CD8-positive, alpha-beta memory T cell (primary cell): ENCODE results near the gene APP. TPM values are rescaled to one million over a fixed set of nuclear protein-coding genes. Genes with fewer than 3 reads are reported as not detected.

Experiments used
- CTCF ChIA-PET: fragments of 350-600 bp; sonication (Branson Sonifier 250); formaldehyde crosslinking; loops from one replicate; lab custom pipeline; 2021; ENCODE audit warnings: antibody characterized with exemption; lab: Charles Lee
- POLR2A ChIA-PET: fragments of 350-600 bp; sonication (Branson Sonifier 250); formaldehyde crosslinking; loops from one replicate; lab custom pipeline; 2021; ENCODE audit warnings: antibody characterized with exemption; lab: Charles Lee
- DNase-seq, 5 donors: peaks; one replicate each; pipeline versions ENCODE4 v3.0.0 to v3.0.0-alpha.2; 2020 to 2022; ENCODE audit warnings: mixed read lengths in 1 of 5
- H3K27ac ChIP-seq: one replicate; pipeline ENCODE4 v1.7.0; 2013; ENCODE audit warnings: low read depth, mild to moderate bottlenecking, low read length, moderate library complexity
- H3K27me3 ChIP-seq: 2 replicates; pipeline ENCODE4 v1.7.0; 2013; ENCODE audit warnings: low read length, mild to moderate bottlenecking; ENCODE audit not compliant: insufficient read depth, poor library complexity, severe bottlenecking
- H3K36me3 ChIP-seq: 2 replicates; pipeline ENCODE4 v1.7.0; 2013; ENCODE audit warnings: mild to moderate bottlenecking, low read length, moderate library complexity; ENCODE audit not compliant: insufficient read depth
- H3K4me1 ChIP-seq: 2 replicates; pipeline ENCODE4 v1.7.0; 2013; ENCODE audit warnings: mild to moderate bottlenecking, low read length, moderate library complexity; ENCODE audit not compliant: insufficient read depth
- H3K4me3 ChIP-seq: 2 replicates; pipeline ENCODE4 v1.7.0; 2013; ENCODE audit warnings: mild to moderate bottlenecking, low read length
- H3K9me3 ChIP-seq: 2 replicates; pipeline ENCODE4 v1.7.0; 2013; ENCODE audit warnings: mild to moderate bottlenecking, low read length
- H3K27ac Mint-ChIP-seq, 8 donors: one replicate each; pipeline ENCODE4 v1.8.0; 2020 to 2021; ENCODE audit warnings: mixed read lengths in 8 of 8, mild to moderate bottlenecking in 6 of 8, inconsistent platforms in 3 of 8, moderate library complexity in 3 of 8
- H3K27me3 Mint-ChIP-seq, 2 donors: one replicate each; pipeline ENCODE4 v1.8.0; 2020 to 2021; ENCODE audit warnings: mixed read lengths in 2 of 2, mild to moderate bottlenecking in 1 of 2, moderate library complexity in 1 of 2
- H3K36me3 Mint-ChIP-seq, 3 donors: one replicate each; pipeline ENCODE4 v1.8.0; 2020 to 2021; ENCODE audit warnings: mixed read lengths in 3 of 3, inconsistent platforms in 1 of 3, mild to moderate bottlenecking in 1 of 3
- H3K4me1 Mint-ChIP-seq, 3 donors: one replicate each; pipeline ENCODE4 v1.8.0; 2020 to 2021; ENCODE audit warnings: mixed read lengths in 3 of 3, inconsistent platforms in 1 of 3, mild to moderate bottlenecking in 1 of 3
- H3K4me3 Mint-ChIP-seq, 7 donors: one replicate each; pipeline ENCODE4 v1.8.0; 2020 to 2021; ENCODE audit warnings: mixed read lengths in 7 of 7, mild to moderate bottlenecking in 6 of 7, moderate library complexity in 4 of 7, inconsistent platforms in 2 of 7
- H3K9me3 Mint-ChIP-seq, 5 donors: one replicate each; pipeline ENCODE4 v1.8.0; 2020 to 2022; ENCODE audit warnings: mixed read lengths in 5 of 5, mild to moderate bottlenecking in 3 of 5, moderate library complexity in 2 of 5, inconsistent platforms in 1 of 5
- polyA plus RNA-seq: library from polyadenylated mRNA; unstranded; fragments of 300-500 nt; fragmentation: Illumina TruSeq; gene quantifications from one replicate; pipeline ENCODE4 v1.2.3, GENCODE V29; 2021
- total RNA-seq, 2 experiments: library from RNA; stranded (reverse); gene quantifications; one replicate each; pipeline ENCODE4 v1.2.3, GENCODE V29; 2021

APP gene
- total RNA-seq, result 10 to 100 TPM; 15.2 to 15.3 TPM
- 5.3 TPM for polyA plus RNA-seq

GRCh38 chr21:26170471-26171257 lies at the start of gene APP:
TSS of gene APP (minus strand) at chr21:26170770. CDS start at chr21:26170620, 150 bp downstream.
- Histone ChIP-seq H3K36me3 (no peaks in the 10 kb centered on the region), H3K9me3 (no peaks in the 10 kb centered on the region), H3K27ac (no peak within 1 kb of the TSS), H3K27me3 (no peaks in the 10 kb centered on the region), H3K4me1 (peaks cover 10% of the 10 kb centered on the region), H3K4me3 (peak within 1 kb of the TSS; percentile 74)
- H3K27me3 Mint-ChIP-seq, result peaks cover 17 to 47% of the 10 kb centered on the region in 2 donors
- H3K4me3 Mint-ChIP-seq, result peak within 1 kb of the TSS; percentile 86 to 95 (median 92)
- H3K4me1 Mint-ChIP-seq, result peaks cover 12 to 23% (median 19%) of the 10 kb centered on the region in 3 donors
- H3K27ac Mint-ChIP-seq, result peak within 1 kb of the TSS in 4 of 8 donors; percentile 41 to 89 (median 58)
- POLR2A ChIA-PET, result interaction anchor here (0.7 kb wide), 1 partner anchor 84 kb away, joined by 5 read pairs; no protein-coding TSS in a partner anchor
- peak; percentile 64 to 89 (median 76) for DNase-seq
- no peaks in the 10 kb centered on the region for H3K9me3 Mint-ChIP-seq
- CTCF ChIA-PET, result interaction anchor here (0.8 to 2.7 kb wide), 2 partner anchors 11 to 20 kb away, joined by 4 to 10 read pairs; no protein-coding TSS in a partner anchor
- H3K36me3 Mint-ChIP-seq, result no peaks in the 10 kb centered on the region

GRCh38 chr21:26212220-26212619 lies 41.6 kb upstream of the APP start:
- no peaks in the 10 kb centered on the region for H3K4me1 Mint-ChIP-seq
- H3K36me3 Mint-ChIP-seq, result no peaks in the 10 kb centered on the region
- CTCF ChIA-PET, result no interaction called here
- no peak overlapping the region for H3K4me3 Mint-ChIP-seq
- no peak for DNase-seq
- Histone ChIP-seq H3K4me3 (no peak overlapping the region), H3K9me3 (no peaks in the 10 kb centered on the region), H3K27me3 (no peaks in the 10 kb centered on the region), H3K27ac (no peak overlapping the region), H3K4me1 (no peaks in the 10 kb centered on the region), H3K36me3 (no peaks in the 10 kb centered on the region)
- no peak overlapping the region for H3K27ac Mint-ChIP-seq
- POLR2A ChIA-PET, result no interaction called here
- H3K27me3 Mint-ChIP-seq, result peaks cover 0 to 4% of the 10 kb centered on the region in 2 donors
- H3K9me3 Mint-ChIP-seq, result peaks cover 0 to 6% (median 0%) of the 10 kb centered on the region in 5 donors

DNA sequence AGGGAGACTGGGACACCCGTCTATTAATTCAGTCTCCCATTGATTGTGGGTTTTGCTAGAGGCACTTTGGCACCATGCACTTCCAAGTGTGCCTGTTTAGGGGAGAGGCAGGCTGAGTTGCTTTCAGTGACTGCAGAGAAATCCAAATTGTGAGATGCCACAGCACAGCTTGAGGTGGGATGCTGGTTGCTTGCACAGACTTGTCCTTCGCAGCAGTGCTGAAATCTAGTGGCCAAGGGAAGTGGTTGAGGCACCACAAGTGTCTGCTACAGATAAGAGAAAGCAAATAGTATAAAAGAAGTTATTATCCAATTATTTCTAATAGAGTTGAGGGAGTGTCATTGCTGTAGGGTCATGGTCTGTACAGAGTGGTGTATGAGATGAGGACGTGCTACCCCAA lies 40.0 kb upstream of the APP start:
- no peak overlapping the region for H3K4me3 Mint-ChIP-seq
- no peaks in the 10 kb centered on the region for H3K9me3 ChIP-seq
- H3K27ac ChIP-seq, result no peak overlapping the region
- no peak overlapping the region for H3K4me3 ChIP-seq
- POLR2A ChIA-PET, result no interaction called here
- H3K4me1 ChIP-seq, result no peaks in the 10 kb centered on the region
- H3K36me3 Mint-ChIP-seq, result no peaks in the 10 kb centered on the region
- H3K27ac Mint-ChIP-seq, result no peak overlapping the region
- H3K27me3 Mint-ChIP-seq, result peaks cover 0 to 7% of the 10 kb centered on the region in 2 donors
- CTCF ChIA-PET, result no interaction called here
- no peaks in the 10 kb centered on the region for H3K36me3 ChIP-seq
- H3K9me3 Mint-ChIP-seq, result peaks cover 0 to 3% (median 0%) of the 10 kb centered on the region in 5 donors
- no peak for DNase-seq
- H3K27me3 ChIP-seq, result no peaks in the 10 kb centered on the region
- no peaks in the 10 kb centered on the region for H3K4me1 Mint-ChIP-seq

DNA sequence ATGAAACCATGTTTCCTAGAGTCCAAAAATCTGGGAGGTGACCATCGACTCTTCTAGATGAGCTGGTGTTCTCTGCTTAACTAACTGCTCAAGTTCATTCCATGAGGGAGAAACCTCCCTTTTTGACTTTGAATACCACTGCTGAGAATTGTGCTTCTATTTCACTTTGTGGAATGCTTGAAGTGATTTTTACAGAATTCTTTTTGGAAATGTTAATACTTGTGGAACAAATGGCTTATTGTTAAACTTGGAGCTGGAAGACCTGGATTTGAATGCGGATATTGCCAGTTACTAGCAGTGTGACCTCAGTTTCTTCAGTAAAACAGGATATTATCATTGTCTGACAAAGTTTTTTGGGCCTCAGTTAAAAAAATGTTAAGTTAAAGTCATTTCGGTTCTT lies 36.5 kb upstream of the APP start:
- CTCF ChIA-PET, result no interaction called here
- POLR2A ChIA-PET, result no interaction called here
- no peaks in the 10 kb centered on the region for H3K36me3 Mint-ChIP-seq

GRCh38 chr21:26199456-26199855 lies 28.9 kb upstream of the APP start:
- Histone ChIP-seq H3K9me3 (no peaks in the 10 kb centered on the region), H3K36me3 (no peaks in the 10 kb centered on the region), H3K27me3 (no peaks in the 10 kb centered on the region), H3K27ac (no peak overlapping the region), H3K4me3 (no peak overlapping the region), H3K4me1 (no peaks in the 10 kb centered on the region)
- Mint-ChIP-seq H3K9me3 (no peaks in the 10 kb centered on the region), H3K4me3 (no peak overlapping the region), H3K27me3 (no peaks in the 10 kb centered on the region), H3K36me3 (no peaks in the 10 kb centered on the region), H3K4me1 (no peaks in the 10 kb centered on the region), H3K27ac (no peak overlapping the region)
- CTCF ChIA-PET, result no interaction called here
- POLR2A ChIA-PET, result no interaction called here
- DNase-seq, result no peak

More for the DNA sequence above, 36.5 kb upstream of the APP start:
- Mint-ChIP-seq H3K9me3 (peaks cover 0 to 3% (median 0%) of the 10 kb centered on the region in 5 donors), H3K27ac (no peak overlapping the region), H3K4me3 (no peak overlapping the region), H3K4me1 (no peaks in the 10 kb centered on the region), H3K27me3 (peaks cover 0 to 7% of the 10 kb centered on the region in 2 donors)
- DNase-seq, result no peak
- Histone ChIP-seq H3K27me3 (no peaks in the 10 kb centered on the region), H3K4me1 (no peaks in the 10 kb centered on the region), H3K36me3 (no peaks in the 10 kb centered on the region), H3K9me3 (no peaks in the 10 kb centered on the region), H3K27ac (no peak overlapping the region), H3K4me3 (no peak overlapping the region)

DNA sequence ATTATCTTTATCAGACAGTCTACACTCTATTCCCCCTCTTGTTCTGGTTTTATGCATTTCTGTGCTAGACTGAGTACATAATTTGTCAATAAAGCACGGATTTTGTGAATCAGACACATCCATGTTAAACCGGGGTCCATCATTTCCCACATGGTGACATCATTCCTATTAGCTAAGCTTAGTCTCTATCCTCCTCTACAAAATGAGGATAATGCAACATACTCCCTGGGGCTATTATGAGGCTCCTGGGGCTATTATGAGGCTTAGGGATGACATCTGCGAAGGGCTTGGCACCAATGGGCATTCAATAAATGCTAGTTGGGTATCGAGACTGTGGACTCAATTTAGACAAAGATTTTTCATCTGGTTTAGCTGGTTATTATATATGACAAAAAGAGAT lies 25.1 kb upstream of the APP start:
- Histone ChIP-seq H3K36me3 (no peaks in the 10 kb centered on the region), H3K27me3 (no peaks in the 10 kb centered on the region), H3K4me3 (no peak overlapping the region), H3K9me3 (no peaks in the 10 kb centered on the region), H3K4me1 (no peaks in the 10 kb centered on the region), H3K27ac (no peak overlapping the region)
- ChIA-PET CTCF (no interaction called here), POLR2A (no interaction called here)
- H3K9me3 Mint-ChIP-seq, result peaks cover 0 to 8% (median 2%) of the 10 kb centered on the region in 5 donors
- DNase-seq, result no peak
- H3K4me1 Mint-ChIP-seq, result no peaks in the 10 kb centered on the region
- H3K27ac Mint-ChIP-seq, result no peak overlapping the region
- H3K27me3 Mint-ChIP-seq, result no peaks in the 10 kb centered on the region
- H3K36me3 Mint-ChIP-seq, result no peaks in the 10 kb centered on the region
- no peak overlapping the region for H3K4me3 Mint-ChIP-seq

DNA sequence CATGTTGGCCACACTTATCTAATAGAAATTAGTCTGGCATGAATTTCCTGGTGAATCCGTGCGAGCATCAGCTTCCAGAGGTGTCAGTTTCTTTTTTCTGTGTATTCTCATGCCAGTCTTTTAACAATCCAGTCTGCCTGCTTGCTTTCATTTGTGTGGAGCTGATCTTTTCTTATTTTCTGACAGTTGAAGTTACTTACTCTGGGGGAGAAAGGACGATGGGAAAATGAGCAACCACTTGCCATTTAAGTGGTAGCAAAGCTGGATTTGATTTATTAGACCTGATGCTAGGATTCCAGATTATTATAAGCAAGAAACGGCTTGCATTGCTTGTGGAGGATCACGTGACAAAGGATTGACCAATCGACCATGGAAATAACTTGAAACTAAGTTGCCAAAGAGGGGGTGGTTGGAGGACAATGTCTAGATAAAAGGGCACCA lies 24.3 kb upstream of the APP start:
- Mint-ChIP-seq H3K27ac (no peak overlapping the region), H3K4me3 (no peak overlapping the region), H3K9me3 (peaks cover 0 to 8% (median 2%) of the 10 kb centered on the region in 5 donors), H3K36me3 (no peaks in the 10 kb centered on the region), H3K4me1 (no peaks in the 10 kb centered on the region), H3K27me3 (no peaks in the 10 kb centered on the region)
- no peaks in the 10 kb centered on the region for H3K4me1 ChIP-seq
- CTCF ChIA-PET, result no interaction called here
- DNase-seq, result no peak
- no peaks in the 10 kb centered on the region for H3K27me3 ChIP-seq
- no peak overlapping the region for H3K27ac ChIP-seq
- no peaks in the 10 kb centered on the region for H3K36me3 ChIP-seq
- H3K4me3 ChIP-seq, result no peak overlapping the region
- no peaks in the 10 kb centered on the region for H3K9me3 ChIP-seq
- POLR2A ChIA-PET, result no interaction called here

GRCh38 chr21:26194326-26194725 lies 23.8 kb upstream of the APP start:
- Mint-ChIP-seq H3K9me3 (peaks cover 0 to 8% (median 2%) of the 10 kb centered on the region in 5 donors), H3K27me3 (no peaks in the 10 kb centered on the region), H3K4me1 (no peaks in the 10 kb centered on the region), H3K36me3 (no peaks in the 10 kb centered on the region), H3K4me3 (no peak overlapping the region), H3K27ac (no peak overlapping the region)
- no peaks in the 10 kb centered on the region for H3K27me3 ChIP-seq
- DNase-seq, result no peak
- no peak overlapping the region for H3K27ac ChIP-seq
- CTCF ChIA-PET, result no interaction called here
- POLR2A ChIA-PET, result no interaction called here
- H3K9me3 ChIP-seq, result no peaks in the 10 kb centered on the region
- H3K4me1 ChIP-seq, result no peaks in the 10 kb centered on the region
- no peaks in the 10 kb centered on the region for H3K36me3 ChIP-seq
- no peak overlapping the region for H3K4me3 ChIP-seq
